ENCODE data around the gene GADL1.

GADL1 gene

GRCh38 chr3:30827080-30827479 is 67.4 kb downstream of the GADL1 start:
- Histone ChIP-seq H2AFZ (ENCODE audit: low read length) (no peak overlapping the region), H3K79me2 (ENCODE audit: low read length) (no peaks in the 10 kb centered on the region), H3K9me2 (replicated peaks; ENCODE audit: insufficient read depth, low read length) (no peaks in the 10 kb centered on the region), H3F3A (ENCODE audit: insufficient read depth, low read length) (no peaks in the 10 kb centered on the region), H3K9me3 (replicated peaks; ENCODE audit: insufficient read depth, low read length) (no peaks in the 10 kb centered on the region), H4K20me1 (ENCODE audit: insufficient read depth, low read length) (no peaks in the 10 kb centered on the region), H3K36me3 (replicated peaks; ENCODE audit: insufficient read depth, low read length) (no peaks in the 10 kb centered on the region), H3K4me1 (ENCODE audit: low read length) (peaks cover 11% of the 10 kb centered on the region; the same call in 1 of the 2 replicates), H3K27me3 (replicated peaks; ENCODE audit: insufficient read depth, low read length) (no peaks in the 10 kb centered on the region), H3K4me3 (ENCODE audit: low read length) (no peak overlapping the region), H3K9ac (ENCODE audit: low read length) (no peak overlapping the region), H3K4me2 (ENCODE audit: low read depth, low read length) (no peak overlapping the region), H3K27ac (ENCODE audit: low read length) (no peak overlapping the region)
- no peak for DNase-seq
- no peak for TF ChIP-seq EZH2phosphoT487 (IDR thresholded peaks at IDR 0.05; ENCODE audit: low read length)
- no peak for TF ChIP-seq EZH2 (optimal IDR thresholded peaks at IDR 0.05; ENCODE audit: low read depth, low read length)
- no peak for TF ChIP-seq CTCF (IDR thresholded peaks at IDR 0.05; ENCODE audit: low read length)

- DNase-seq: peak; percentile 11
- no peak for TF ChIP-seq CTCF (IDR thresholded peaks at IDR 0.05; ENCODE audit: low read length)
- TF ChIP-seq EZH2 (optimal IDR thresholded peaks at IDR 0.05; ENCODE audit: low read depth, low read length): no peak
- TF ChIP-seq EZH2phosphoT487 (IDR thresholded peaks at IDR 0.05; ENCODE audit: low read length): no peak
- Histone ChIP-seq H2AFZ (ENCODE audit: low read length) (no peak overlapping the region), H3K9ac (ENCODE audit: low read length) (no peak overlapping the region), H3K27ac (ENCODE audit: low read length) (no peak overlapping the region), H3K27me3 (replicated peaks; ENCODE audit: insufficient read depth, low read length) (no peaks in the 10 kb centered on the region), H3K4me1 (ENCODE audit: low read length) (peaks cover 11% of the 10 kb centered on the region; the same call in 1 of the 2 replicates), H3K9me2 (replicated peaks; ENCODE audit: insufficient read depth, low read length) (no peaks in the 10 kb centered on the region), H3K9me3 (replicated peaks; ENCODE audit: insufficient read depth, low read length) (no peaks in the 10 kb centered on the region), H3F3A (ENCODE audit: insufficient read depth, low read length) (no peaks in the 10 kb centered on the region), H3K36me3 (replicated peaks; ENCODE audit: insufficient read depth, low read length) (no peaks in the 10 kb centered on the region), H3K4me2 (ENCODE audit: low read depth, low read length) (no peak overlapping the region), H3K79me2 (ENCODE audit: low read length) (no peaks in the 10 kb centered on the region), H4K20me1 (ENCODE audit: insufficient read depth, low read length) (no peaks in the 10 kb centered on the region), H3K4me3 (ENCODE audit: low read length) (no peak overlapping the region)
Measured at GRCh38 chr3:30826531-30826942, 67.9 kb downstream of the GADL1 start.

- H3K36me3 ChIP-seq (replicated peaks; ENCODE audit: insufficient read depth, low read length): no peaks in the 10 kb centered on the region
- H3F3A ChIP-seq (ENCODE audit: insufficient read depth, low read length): no peaks in the 10 kb centered on the region
- H3K9me3 ChIP-seq (replicated peaks; ENCODE audit: insufficient read depth, low read length): no peaks in the 10 kb centered on the region
- no peak overlapping the region for H3K9ac ChIP-seq (ENCODE audit: low read length)
- TF ChIP-seq CTCF (IDR thresholded peaks at IDR 0.05; ENCODE audit: low read length) (no peak), EZH2phosphoT487 (IDR thresholded peaks at IDR 0.05; ENCODE audit: low read length) (no peak), EZH2 (optimal IDR thresholded peaks at IDR 0.05; ENCODE audit: low read depth, low read length) (no peak)
- no peaks in the 10 kb centered on the region for H4K20me1 ChIP-seq (ENCODE audit: insufficient read depth, low read length)
- H3K4me2 ChIP-seq (ENCODE audit: low read depth, low read length): no peak overlapping the region
- no peaks in the 10 kb centered on the region for H3K27me3 ChIP-seq (replicated peaks; ENCODE audit: insufficient read depth, low read length)
- H3K4me1 ChIP-seq (ENCODE audit: low read length): no peaks in the 10 kb centered on the region
- no peaks in the 10 kb centered on the region for H3K79me2 ChIP-seq (ENCODE audit: low read length)
- no peak for DNase-seq
- H3K4me3 ChIP-seq (ENCODE audit: low read length): no peak overlapping the region
- H2AFZ ChIP-seq (ENCODE audit: low read length): no peak overlapping the region
- H3K9me2 ChIP-seq (replicated peaks; ENCODE audit: insufficient read depth, low read length): no peaks in the 10 kb centered on the region
- no peak overlapping the region for H3K27ac ChIP-seq (ENCODE audit: low read length)
Measured at GRCh38 chr3:30819067-30819798, 75.2 kb downstream of the GADL1 start.
